Loucy (cell line): ENCODE data around the gene ZBED5.

Experiments used
- H2AFZ ChIP-seq: fragments of 200-600 bp; sonication (generic); 2 replicates; pipeline ENCODE4 v1.6.0; 2016; ENCODE audit warnings: antibody characterized with exemption, mild to moderate bottlenecking, low read length, moderate library complexity
- H3F3A ChIP-seq: fragments of 200-600 bp; 2 replicates; pipeline ENCODE4 v1.6.0; 2016; ENCODE audit warnings: antibody characterized with exemption, low read depth, mild to moderate bottlenecking
- H3K27me3 ChIP-seq: fragments of 200-600 bp; sonication (generic); 2 replicates; pipeline ENCODE4 v1.6.1; 2014; ENCODE audit warnings: low read length, mild to moderate bottlenecking; ENCODE audit not compliant: insufficient read depth, poor library complexity, severe bottlenecking
- H3K36me3 ChIP-seq: fragments of 200-600 bp; sonication (generic); 2 replicates; pipeline ENCODE4 v1.6.1; 2016; ENCODE audit warnings: low read length; ENCODE audit not compliant: insufficient read depth
- H3K4me1 ChIP-seq: fragments of 200-600 bp; sonication (generic); 2 replicates; pipeline ENCODE4 v1.5.1; 2014; ENCODE audit warnings: low read length, mild to moderate bottlenecking; ENCODE audit not compliant: insufficient read depth, poor library complexity, severe bottlenecking
- H3K4me2 ChIP-seq: fragments of 200-600 bp; sonication (generic); 2 replicates; pipeline ENCODE4 v1.6.0; 2014; ENCODE audit warnings: antibody characterized with exemption, low read length, low read depth, mild to moderate bottlenecking; ENCODE audit not compliant: poor library complexity, severe bottlenecking
- H3K4me3 ChIP-seq: fragments of 200-600 bp; sonication (generic); 2 replicates; pipeline ENCODE4 v1.5.1; 2014; ENCODE audit warnings: low read length, mild to moderate bottlenecking, mixed read lengths; ENCODE audit not compliant: poor library complexity, severe bottlenecking
- H3K79me2 ChIP-seq: fragments of 200-600 bp; sonication (generic); 2 replicates; pipeline ENCODE4 v1.6.1; 2014; ENCODE audit warnings: low read length; ENCODE audit not compliant: insufficient read depth
- H3K9ac ChIP-seq: fragments of 200-600 bp; sonication (generic); 2 replicates; pipeline ENCODE4 v1.6.0; 2014; ENCODE audit warnings: mild to moderate bottlenecking, low read depth, low read length, moderate library complexity; ENCODE audit not compliant: poor library complexity, severe bottlenecking
- H3K9me2 ChIP-seq: fragments of 200-600 bp; sonication (generic); replicated peaks from 2 replicates; pipeline ENCODE4 v1.6.1; 2016; ENCODE audit warnings: low read depth, low read length, mixed read lengths
- H3K9me3 ChIP-seq: fragments of 200-600 bp; sonication (generic); 2 replicates; pipeline ENCODE4 v1.6.1; 2014; ENCODE audit warnings: mild to moderate bottlenecking, antibody characterized with exemption, low read length, low read depth; ENCODE audit not compliant: insufficient read depth
- H4K20me1 ChIP-seq: fragments of 200-600 bp; sonication (generic); 2 replicates; pipeline ENCODE4 v1.6.0; 2014; ENCODE audit warnings: antibody characterized with exemption, low read length, mild to moderate bottlenecking; ENCODE audit not compliant: insufficient read depth, poor library complexity, severe bottlenecking
- CTCF ChIP-seq: fragments of 200-600 bp; sonication (generic); conservative IDR thresholded peaks from 2 replicates; pipeline ENCODE4 v1.5.1; 2014; ENCODE audit warnings: mild to moderate bottlenecking, antibody characterized with exemption, low read length
- EZH2phosphoT487 ChIP-seq: fragments of 200-600 bp; IDR thresholded peaks from 2 replicates; pipeline ENCODE4 v1.6.1; 2018; ENCODE audit warnings: antibody characterized with exemption, mild to moderate bottlenecking, moderate library complexity, borderline replicate concordance

The ZBED5 gene

GRCh38 chr11:10895285-10895684, 37.4 kb upstream of the ZBED5 start:
- Histone ChIP-seq H4K20me1 (no peaks in the 10 kb centered on the region), H3K4me3 (no peak overlapping the region), H3K36me3 (no peaks in the 10 kb centered on the region), H3K9ac (no peak overlapping the region), H3K9me2 (no peaks in the 10 kb centered on the region), H3K4me2 (no peak overlapping the region), H3K4me1 (peaks cover 33% of the 10 kb centered on the region), H3K79me2 (no peaks in the 10 kb centered on the region), H2AFZ (no peak overlapping the region), H3K27me3 (no peaks in the 10 kb centered on the region), H3K9me3 (no peaks in the 10 kb centered on the region), H3F3A (no peaks in the 10 kb centered on the region)
- no peak for TF ChIP-seq CTCF
- TF ChIP-seq EZH2phosphoT487, result no peak

GRCh38 chr11:10894666-10895065, 36.8 kb upstream of the ZBED5 start:
- no peak overlapping the region for H3K9ac ChIP-seq
- H2AFZ ChIP-seq, result no peak overlapping the region
- peaks cover 26% of the 10 kb centered on the region for H3K4me1 ChIP-seq
- H3K27me3 ChIP-seq, result no peaks in the 10 kb centered on the region
- H3K4me2 ChIP-seq, result no peak overlapping the region
- TF ChIP-seq EZH2phosphoT487, result no peak
- H3F3A ChIP-seq, result no peaks in the 10 kb centered on the region
- no peaks in the 10 kb centered on the region for H3K9me2 ChIP-seq
- H3K36me3 ChIP-seq, result no peaks in the 10 kb centered on the region
- H4K20me1 ChIP-seq, result no peaks in the 10 kb centered on the region
- H3K9me3 ChIP-seq, result no peaks in the 10 kb centered on the region
- H3K79me2 ChIP-seq, result no peaks in the 10 kb centered on the region
- no peak overlapping the region for H3K4me3 ChIP-seq

GRCh38 chr11:10893714-10894151, 35.9 kb upstream of the ZBED5 start:
- H3K4me1 ChIP-seq, result peaks cover 17% of the 10 kb centered on the region

More at GRCh38 chr11:10893714-10894151, 35.9 kb upstream of the ZBED5 start:
- no peak overlapping the region for H3K4me3 ChIP-seq
- H3K27me3 ChIP-seq, result no peaks in the 10 kb centered on the region
- no peaks in the 10 kb centered on the region for H4K20me1 ChIP-seq
- no peaks in the 10 kb centered on the region for H3K36me3 ChIP-seq
- no peak overlapping the region for H3K9ac ChIP-seq
- H3K4me2 ChIP-seq, result no peak overlapping the region
- H2AFZ ChIP-seq, result no peak overlapping the region
- no peaks in the 10 kb centered on the region for H3K9me3 ChIP-seq
- H3K9me2 ChIP-seq, result no peaks in the 10 kb centered on the region
- no peaks in the 10 kb centered on the region for H3K79me2 ChIP-seq
- H3F3A ChIP-seq, result no peaks in the 10 kb centered on the region
- TF ChIP-seq EZH2phosphoT487 (no peak), CTCF (no peak)
